ENCODE measurements around the gene MRAS. TPM values are rescaled to one million over a fixed set of nuclear protein-coding genes. Genes with fewer than 3 reads are reported as not detected.
A peak's percentile ranks its signal among the peaks of the same experiment; 100 is the strongest.

Gene MRAS
- total and polyA plus RNA-seq, 2 of the 13 experiments (the other 11 are each of a cell fraction or from before 2014, with no cell fraction given): 8.8 to 36.2 TPM

- TF ChIP-seq ZBTB46 (CRISPR knock-in tag; IDR thresholded peaks at IDR 0.05; ENCODE audit: borderline replicate concordance) (no peak), HNRNPL (IDR thresholded peaks at IDR 0.05; ENCODE audit: low read depth, low read length) (no peak), MTERF4 (CRISPR knock-in tag; IDR thresholded peaks at IDR 0.05) (0 out of 2 replicates have a peak, but pooled peaks have one; percentile 30), SIN3B (IDR thresholded peaks at IDR 0.05; ENCODE audit: low read length) (no peak), ZHX2 (IDR thresholded peaks at IDR 0.05; ENCODE audit: low read depth) (no peak), ZHX2 (CRISPR knock-in tag; IDR thresholded peaks at IDR 0.05; ENCODE audit: borderline replicate concordance) (no peak), PRDM15 (CRISPR knock-in tag; IDR thresholded peaks at IDR 0.05) (no peak), TCF12 (IDR thresholded peaks at IDR 0.05) (no peak), TCF12 (CRISPR knock-in tag; IDR thresholded peaks at IDR 0.05) (no peak), KLF9 (CRISPR knock-in tag; IDR thresholded peaks at IDR 0.05; ENCODE audit: low read depth) (0 out of 2 replicates have a peak, but pooled peaks have one; percentile 73), ZNF512B (CRISPR knock-in tag; IDR thresholded peaks at IDR 0.05; ENCODE audit: borderline replicate concordance) (no peak), ZNF790 (CRISPR knock-in tag; IDR thresholded peaks at IDR 0.05; ENCODE audit: borderline replicate concordance) (0 out of 2 replicates have a peak, but pooled peaks have one; percentile 57)
These were observed 19.0 kb upstream of the MRAS start, which contains the start of gene NME9 (continued) for GRCh38 chr3:138329127-138329983.
